GM06990 (cell line): ENCODE results near the gene TMEM9B.

Experiments
- DNase-seq: peaks from one replicate; pipeline ENCODE4 v3.0.0-alpha.2; 2011; ENCODE audit not compliant: insufficient read length; ENCODE audit errors: extremely low read depth
- H3K27me3 ChIP-seq: replicated peaks from 2 replicates; pipeline ENCODE4 v1.6.0; 2011; ENCODE audit warnings: low read length; ENCODE audit not compliant: control insufficient read depth, insufficient read depth
- H3K36me3 ChIP-seq: 2 replicates; pipeline ENCODE4 v1.5.1; 2011; ENCODE audit warnings: low read length; ENCODE audit not compliant: control insufficient read depth, insufficient read depth
- H3K4me3 ChIP-seq: replicated peaks from 2 replicates; pipeline ENCODE4 v1.5.1; 2011; ENCODE audit warnings: low read depth, mild to moderate bottlenecking, control low read depth, low read length
- TF ChIP-seq, protein P1 (sequence below): IDR thresholded peaks from 2 replicates; pipeline ENCODE4 v1.5.1; 2011; ENCODE audit warnings: low read length, control low read depth, mild to moderate bottlenecking, inconsistent platforms; ENCODE audit not compliant: insufficient read depth, poor library complexity, severe bottlenecking

Gene TMEM9B

DNA sequence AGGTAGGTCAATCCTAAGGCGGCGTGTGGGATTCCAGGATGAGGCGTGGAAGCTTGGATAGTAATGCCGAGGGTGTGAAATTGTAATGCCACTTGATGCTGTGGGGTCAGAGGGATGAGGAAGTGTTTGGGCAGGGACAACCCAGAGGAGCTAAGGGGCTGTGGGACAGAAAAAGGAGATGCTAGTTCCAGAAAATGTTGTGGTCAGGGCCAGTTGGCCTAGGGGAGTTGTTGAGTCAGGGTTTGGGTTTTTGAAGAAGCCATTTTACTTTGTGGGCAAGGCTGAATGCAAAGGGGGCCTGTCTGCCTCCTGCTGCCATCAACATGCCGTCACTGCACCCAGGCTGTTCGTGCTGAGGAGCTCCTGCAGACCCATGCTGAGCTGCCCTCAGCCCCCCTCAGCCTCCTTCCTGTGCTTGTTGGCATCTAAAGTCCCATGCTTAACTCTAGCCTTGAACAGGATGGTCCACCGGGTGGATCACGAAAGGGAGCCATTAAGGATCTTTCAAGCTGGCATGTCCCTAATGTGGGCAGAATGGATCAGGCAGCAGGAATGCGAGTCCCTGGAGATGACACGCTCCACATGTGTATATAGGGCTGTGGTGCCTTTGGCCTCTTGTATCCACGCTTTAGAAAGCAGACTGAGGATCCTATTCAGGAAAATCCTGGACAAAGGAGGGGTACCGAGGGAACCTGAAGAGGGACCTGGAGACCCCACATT is 33.6 kb downstream of the TMEM9B start:
- no peak for DNase-seq
- no peak overlapping the region for H3K4me3 ChIP-seq
- TF ChIP-seq, protein P1, sequence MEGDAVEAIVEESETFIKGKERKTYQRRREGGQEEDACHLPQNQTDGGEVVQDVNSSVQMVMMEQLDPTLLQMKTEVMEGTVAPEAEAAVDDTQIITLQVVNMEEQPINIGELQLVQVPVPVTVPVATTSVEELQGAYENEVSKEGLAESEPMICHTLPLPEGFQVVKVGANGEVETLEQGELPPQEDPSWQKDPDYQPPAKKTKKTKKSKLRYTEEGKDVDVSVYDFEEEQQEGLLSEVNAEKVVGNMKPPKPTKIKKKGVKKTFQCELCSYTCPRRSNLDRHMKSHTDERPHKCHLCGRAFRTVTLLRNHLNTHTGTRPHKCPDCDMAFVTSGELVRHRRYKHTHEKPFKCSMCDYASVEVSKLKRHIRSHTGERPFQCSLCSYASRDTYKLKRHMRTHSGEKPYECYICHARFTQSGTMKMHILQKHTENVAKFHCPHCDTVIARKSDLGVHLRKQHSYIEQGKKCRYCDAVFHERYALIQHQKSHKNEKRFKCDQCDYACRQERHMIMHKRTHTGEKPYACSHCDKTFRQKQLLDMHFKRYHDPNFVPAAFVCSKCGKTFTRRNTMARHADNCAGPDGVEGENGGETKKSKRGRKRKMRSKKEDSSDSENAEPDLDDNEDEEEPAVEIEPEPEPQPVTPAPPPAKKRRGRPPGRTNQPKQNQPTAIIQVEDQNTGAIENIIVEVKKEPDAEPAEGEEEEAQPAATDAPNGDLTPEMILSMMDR, result no peak
- no peaks in the 10 kb centered on the region for H3K36me3 ChIP-seq
- H3K27me3 ChIP-seq, result no peaks in the 10 kb centered on the region

DNA sequence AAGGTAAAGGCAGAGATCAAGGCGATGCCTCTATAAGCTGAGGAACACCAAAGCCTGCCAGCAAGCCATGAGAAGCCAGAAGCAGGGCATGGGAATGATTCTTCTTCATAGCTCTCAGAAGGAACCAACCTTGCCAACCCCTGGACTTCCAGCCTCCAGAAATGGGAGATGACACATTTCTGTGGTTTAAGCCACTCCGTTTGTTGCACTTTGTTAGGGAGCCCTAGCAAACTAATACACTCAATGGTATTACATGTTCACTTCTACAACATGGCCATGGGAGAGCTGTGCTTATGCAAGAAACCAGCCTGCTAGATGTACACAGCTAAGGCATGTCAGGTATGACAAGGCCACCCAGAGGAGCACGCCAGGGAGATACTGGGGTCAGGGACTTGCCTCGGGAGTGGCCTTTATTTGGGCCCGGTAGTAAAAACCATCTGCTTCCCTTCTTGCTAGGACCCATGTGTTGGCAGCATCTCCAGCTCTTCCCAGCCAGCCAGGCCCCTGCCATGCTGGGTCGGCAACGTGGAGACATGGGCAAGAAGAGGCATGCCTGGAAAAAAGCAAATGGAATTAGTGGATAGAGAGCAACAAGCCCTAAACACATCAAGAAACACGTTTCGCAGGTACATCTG is 35.1 kb downstream of the TMEM9B start:
- TF ChIP-seq, protein P1, result no peak
- no peaks in the 10 kb centered on the region for H3K27me3 ChIP-seq
- H3K4me3 ChIP-seq, result no peak overlapping the region
- no peak for DNase-seq
- no peaks in the 10 kb centered on the region for H3K36me3 ChIP-seq

DNA sequence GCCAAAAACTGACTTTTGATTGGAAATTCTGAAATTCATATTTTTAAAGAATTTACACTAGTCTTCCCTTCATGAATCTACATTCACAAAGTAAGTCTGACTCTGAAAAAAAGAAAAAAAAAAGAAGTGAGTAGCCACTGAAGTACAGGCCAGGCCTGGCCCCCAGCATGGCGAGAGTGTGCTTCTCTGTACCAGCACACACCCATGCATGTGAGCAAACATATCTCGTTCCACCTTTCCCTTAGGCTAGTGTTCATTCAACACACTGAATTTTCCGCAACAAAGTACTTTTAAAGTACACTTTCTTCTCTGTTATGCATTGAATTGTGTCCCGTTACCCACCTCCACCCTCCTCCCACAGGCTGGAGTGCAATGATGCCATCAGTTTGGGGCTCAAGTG is 36.0 kb downstream of the TMEM9B start:
- TF ChIP-seq, protein P1, result no peak

DNA sequence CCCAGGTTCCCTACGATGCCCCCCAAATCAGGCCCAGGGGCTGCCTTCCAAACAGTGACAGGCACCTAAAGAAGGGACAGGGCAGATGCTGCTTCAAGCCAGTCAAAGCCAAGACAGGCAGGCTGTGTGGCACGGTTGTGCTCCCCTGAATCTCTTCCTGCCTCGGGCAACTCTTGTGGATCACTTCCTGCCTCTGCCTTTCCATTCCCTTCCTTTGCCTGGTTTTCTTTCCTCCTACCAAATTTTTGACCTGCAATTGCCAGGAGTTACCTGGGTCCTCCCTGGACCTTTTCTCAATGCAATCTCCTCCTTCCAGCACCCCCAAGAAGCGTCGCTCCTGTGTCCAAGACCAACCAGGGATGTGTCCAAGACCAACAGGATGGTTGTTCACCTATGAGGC is 37.0 kb downstream of the TMEM9B start:
- Histone ChIP-seq H3K27me3 (no peaks in the 10 kb centered on the region), H3K4me3 (no peak overlapping the region), H3K36me3 (no peaks in the 10 kb centered on the region)
- TF ChIP-seq, protein P1, result no peak
- no peak for DNase-seq

More for the DNA sequence above, 36.0 kb downstream of the TMEM9B start:
- H3K36me3 ChIP-seq, result no peaks in the 10 kb centered on the region
- no peak for DNase-seq
- H3K27me3 ChIP-seq, result no peaks in the 10 kb centered on the region
- no peak overlapping the region for H3K4me3 ChIP-seq

DNA sequence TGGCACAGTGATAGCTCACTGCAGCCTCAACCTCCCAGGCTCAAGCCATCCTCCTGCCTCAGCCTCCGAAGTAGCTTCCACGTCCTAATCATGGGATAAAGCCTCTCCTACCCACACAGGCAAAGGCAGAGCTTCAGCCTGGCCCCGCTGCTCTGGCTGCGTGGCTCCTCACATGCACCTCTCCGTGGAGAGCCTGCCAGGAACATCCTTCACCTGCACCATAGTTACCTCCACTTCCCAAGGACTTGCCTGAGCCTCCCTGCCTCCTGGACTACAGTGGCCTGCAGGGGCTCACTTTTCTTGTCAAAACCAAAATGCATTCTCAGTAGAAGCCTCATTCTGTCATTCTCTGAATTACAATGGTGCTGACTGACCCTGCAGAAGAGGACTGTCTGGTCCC is 38.0 kb downstream of the TMEM9B start:
- H3K27me3 ChIP-seq, result no peaks in the 10 kb centered on the region
- H3K4me3 ChIP-seq, result no peak overlapping the region
- DNase-seq, result no peak
- TF ChIP-seq, protein P1, result no peak
- H3K36me3 ChIP-seq, result no peaks in the 10 kb centered on the region

DNA sequence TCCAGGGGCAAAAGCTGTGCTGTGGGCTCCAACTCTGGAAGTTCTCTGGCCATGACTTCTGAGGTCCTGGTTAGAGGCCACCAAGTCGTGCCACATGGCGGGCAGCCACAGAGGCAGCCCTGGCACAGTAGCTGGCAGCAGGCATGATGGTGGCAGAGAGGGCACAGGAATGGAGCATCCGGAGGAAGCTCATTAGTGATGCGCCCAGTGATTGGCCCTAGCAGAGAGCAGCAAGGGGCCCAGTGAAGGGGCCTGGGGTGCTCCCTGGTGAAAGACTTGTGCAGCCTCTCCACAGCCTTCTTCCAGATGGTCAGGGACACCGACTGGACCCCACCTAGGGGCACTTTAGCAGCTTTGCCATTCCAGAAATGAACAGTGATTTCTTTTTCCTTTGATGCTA is 38.5 kb downstream of the TMEM9B start:
- H3K27me3 ChIP-seq, result no peaks in the 10 kb centered on the region
- TF ChIP-seq, protein P1, result no peak
- no peak overlapping the region for H3K4me3 ChIP-seq
- peaks cover 2% of the 10 kb centered on the region; the same call in 1 of the 2 replicates for H3K36me3 ChIP-seq
- DNase-seq, result no peak
